H54 (cell line): ENCODE measurements around the gene KLF4.
A peak's percentile ranks its signal among the peaks of the same experiment; 100 is the strongest.
"Not testable (repeated sequence)": the region's sequence is repeated elsewhere in the genome, so short reads cannot be mapped to it uniquely, and the experiment has no call there.

Experiments
- DNase-seq: peaks from one replicate; pipeline ENCODE4 v3.0.0; 2011; ENCODE audit warnings: low spot score, mixed read lengths; ENCODE audit not compliant: insufficient read length
- FAIRE-seq: peaks from 3 replicates; lab custom pipeline; 2011; peaks lifted over from hg19 to GRCh38; lab: Jason Lieb, UNC
- POLR2A ChIP-seq: IDR thresholded peaks from 2 replicates; pipeline ENCODE4 v1.6.1; 2011; ENCODE audit warnings: low read depth, mild to moderate bottlenecking, low read length

KLF4 gene

GRCh38 chr9:107489687-107490605 lies at the start of gene KLF4:
KLF4 (minus strand) TSS chr9:107489769; CDS start chr9:107489172, 597 bp downstream.
- FAIRE-seq (peak; percentile 65), DNase-seq (peak; percentile 98)
- peak; percentile 54 for TF ChIP-seq POLR2A

GRCh38 chr9:107536462-107536861 lies 46.9 kb upstream of the KLF4 start:
- TF ChIP-seq POLR2A = no peak
- FAIRE-seq = no peak
- no peak for DNase-seq

- DNase-seq (no peak), FAIRE-seq (no peak)
- TF ChIP-seq POLR2A = no peak
These were observed 45.0 kb upstream of the KLF4 start for GRCh38 chr9:107534510-107535078.

- no peak for DNase-seq
- FAIRE-seq = no peak
- no peak for TF ChIP-seq POLR2A
These were observed 41.1 kb upstream of the KLF4 start for GRCh38 chr9:107530679-107531078.

GRCh38 chr9:107528686-107529085 lies 39.1 kb upstream of the KLF4 start:
- FAIRE-seq = no peak
- no peak for DNase-seq
- no peak for TF ChIP-seq POLR2A

GRCh38 chr9:107523539-107523938 lies 34.0 kb upstream of the KLF4 start:
- no peak for TF ChIP-seq POLR2A
- DNase-seq = no peak
- no peak for FAIRE-seq

- FAIRE-seq (no peak), DNase-seq (no peak)
- no peak for TF ChIP-seq POLR2A
These were observed 30.6 kb upstream of the KLF4 start for GRCh38 chr9:107520186-107520585.

- DNase-seq (no peak), FAIRE-seq (no peak)
- TF ChIP-seq POLR2A = no peak
These were observed 28.7 kb upstream of the KLF4 start for GRCh38 chr9:107518037-107518807.

- no peak for FAIRE-seq
- TF ChIP-seq POLR2A = no peak
- no peak for DNase-seq
These were observed 24.0 kb upstream of the KLF4 start for GRCh38 chr9:107513464-107514100.

GRCh38 chr9:107504585-107505455 lies 15.3 kb upstream of the KLF4 start:
- FAIRE-seq (peak; percentile 95), DNase-seq (peak; percentile 88)

GRCh38 chr9:107502464-107502863 lies 12.9 kb upstream of the KLF4 start:
- FAIRE-seq (no peak), DNase-seq (no peak)
- no peak for TF ChIP-seq POLR2A

More at GRCh38 chr9:107504585-107505455, 15.3 kb upstream of the KLF4 start:
- TF ChIP-seq POLR2A = no peak

GRCh38 chr9:107500421-107501200 lies 11.0 kb upstream of the KLF4 start:
- FAIRE-seq = not testable (repeated sequence)
- DNase-seq = peak; percentile 23

- DNase-seq = no peak
- FAIRE-seq = no peak
- no peak for TF ChIP-seq POLR2A
These were observed 7.4 kb upstream of the KLF4 start for GRCh38 chr9:107496976-107497375.
